ENCODE measurements around the gene ADD1. TPM values are rescaled to one million over a fixed set of nuclear protein-coding genes. Genes with fewer than 3 reads are reported as not detected.
A peak's percentile ranks its signal among the peaks of the same experiment; 100 is the strongest.

Gene ADD1
- total and polyA plus RNA-seq, 2 of the 13 experiments (the other 11 are each of a cell fraction or from before 2014, with no cell fraction given), result 73.9 to 122 TPM

GRCh38 chr4:2934813-2935761, 91.4 kb downstream of the ADD1 start (continued):
- TF ChIP-seq, protein P1, sequence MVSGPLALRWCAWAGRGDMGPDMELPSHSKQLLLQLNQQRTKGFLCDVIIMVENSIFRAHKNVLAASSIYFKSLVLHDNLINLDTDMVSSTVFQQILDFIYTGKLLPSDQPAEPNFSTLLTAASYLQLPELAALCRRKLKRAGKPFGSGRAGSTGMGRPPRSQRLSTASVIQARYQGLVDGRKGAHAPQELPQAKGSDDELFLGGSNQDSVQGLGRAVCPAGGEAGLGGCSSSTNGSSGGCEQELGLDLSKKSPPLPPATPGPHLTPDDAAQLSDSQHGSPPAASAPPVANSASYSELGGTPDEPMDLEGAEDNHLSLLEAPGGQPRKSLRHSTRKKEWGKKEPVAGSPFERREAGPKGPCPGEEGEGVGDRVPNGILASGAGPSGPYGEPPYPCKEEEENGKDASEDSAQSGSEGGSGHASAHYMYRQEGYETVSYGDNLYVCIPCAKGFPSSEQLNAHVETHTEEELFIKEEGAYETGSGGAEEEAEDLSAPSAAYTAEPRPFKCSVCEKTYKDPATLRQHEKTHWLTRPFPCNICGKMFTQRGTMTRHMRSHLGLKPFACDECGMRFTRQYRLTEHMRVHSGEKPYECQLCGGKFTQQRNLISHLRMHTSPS (CRISPR knock-in tag; IDR thresholded peaks at IDR 0.05; ENCODE audit: low read depth), result no peak
- TF ChIP-seq ZNF331 (CRISPR knock-in tag; IDR thresholded peaks at IDR 0.05) (peak; percentile 32; the same call in 1 of the 2 replicates), ZNF891 (CRISPR knock-in tag; IDR thresholded peaks at IDR 0.05) (peak; percentile 62; the same call in 1 of the 2 replicates), ZNF7 (CRISPR knock-in tag; IDR thresholded peaks at IDR 0.05) (no peak), NFIC (IDR thresholded peaks at IDR 0.05; ENCODE audit: low read length) (no peak), ZNF292 (CRISPR knock-in tag; IDR thresholded peaks at IDR 0.05; ENCODE audit: borderline replicate concordance, low read depth) (no peak), ZNF790 (CRISPR knock-in tag; IDR thresholded peaks at IDR 0.05; ENCODE audit: borderline replicate concordance) (0 out of 2 replicates have a peak, but pooled peaks have one; percentile 48), TARDBP (CRISPR knock-in tag; IDR thresholded peaks at IDR 0.05) (no peak), ZBTB42 (CRISPR knock-in tag; IDR thresholded peaks at IDR 0.05) (0 out of 2 replicates have a peak, but pooled peaks have one; percentile 57), ZNF460 (CRISPR knock-in tag; IDR thresholded peaks at IDR 0.05; ENCODE audit: borderline replicate concordance) (no peak), KDM1A (CRISPR knock-in tag; IDR thresholded peaks at IDR 0.05) (no peak), CHD4 (IDR thresholded peaks at IDR 0.05; ENCODE audit: borderline replicate concordance, low read length) (no peak), TAF1 (CRISPR knock-in tag; IDR thresholded peaks at IDR 0.05) (peak; percentile 88), NONO (IDR thresholded peaks at IDR 0.05) (no peak), NONO (CRISPR knock-in tag; conservative IDR thresholded peaks at IDR 0.05) (peak; percentile 79), ZMAT3 (CRISPR knock-in tag; conservative IDR thresholded peaks at IDR 0.05) (peak; percentile 69; the same call in 1 of the 2 replicates), ZNF468 (CRISPR knock-in tag; IDR thresholded peaks at IDR 0.05) (no peak), ZNF20 (CRISPR knock-in tag; IDR thresholded peaks at IDR 0.05) (no peak), SP2 (CRISPR knock-in tag; IDR thresholded peaks at IDR 0.05) (peak; percentile 66)
- TF ChIP-seq, protein P2, sequence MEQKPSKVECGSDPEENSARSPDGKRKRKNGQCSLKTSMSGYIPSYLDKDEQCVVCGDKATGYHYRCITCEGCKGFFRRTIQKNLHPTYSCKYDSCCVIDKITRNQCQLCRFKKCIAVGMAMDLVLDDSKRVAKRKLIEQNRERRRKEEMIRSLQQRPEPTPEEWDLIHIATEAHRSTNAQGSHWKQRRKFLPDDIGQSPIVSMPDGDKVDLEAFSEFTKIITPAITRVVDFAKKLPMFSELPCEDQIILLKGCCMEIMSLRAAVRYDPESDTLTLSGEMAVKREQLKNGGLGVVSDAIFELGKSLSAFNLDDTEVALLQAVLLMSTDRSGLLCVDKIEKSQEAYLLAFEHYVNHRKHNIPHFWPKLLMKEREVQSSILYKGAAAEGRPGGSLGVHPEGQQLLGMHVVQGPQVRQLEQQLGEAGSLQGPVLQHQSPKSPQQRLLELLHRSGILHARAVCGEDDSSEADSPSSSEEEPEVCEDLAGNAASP (CRISPR knock-in tag; IDR thresholded peaks at IDR 0.05; ENCODE audit: borderline replicate concordance), result 0 out of 2 replicates have a peak, but pooled peaks have one; percentile 46
- TF ChIP-seq, protein P3, sequence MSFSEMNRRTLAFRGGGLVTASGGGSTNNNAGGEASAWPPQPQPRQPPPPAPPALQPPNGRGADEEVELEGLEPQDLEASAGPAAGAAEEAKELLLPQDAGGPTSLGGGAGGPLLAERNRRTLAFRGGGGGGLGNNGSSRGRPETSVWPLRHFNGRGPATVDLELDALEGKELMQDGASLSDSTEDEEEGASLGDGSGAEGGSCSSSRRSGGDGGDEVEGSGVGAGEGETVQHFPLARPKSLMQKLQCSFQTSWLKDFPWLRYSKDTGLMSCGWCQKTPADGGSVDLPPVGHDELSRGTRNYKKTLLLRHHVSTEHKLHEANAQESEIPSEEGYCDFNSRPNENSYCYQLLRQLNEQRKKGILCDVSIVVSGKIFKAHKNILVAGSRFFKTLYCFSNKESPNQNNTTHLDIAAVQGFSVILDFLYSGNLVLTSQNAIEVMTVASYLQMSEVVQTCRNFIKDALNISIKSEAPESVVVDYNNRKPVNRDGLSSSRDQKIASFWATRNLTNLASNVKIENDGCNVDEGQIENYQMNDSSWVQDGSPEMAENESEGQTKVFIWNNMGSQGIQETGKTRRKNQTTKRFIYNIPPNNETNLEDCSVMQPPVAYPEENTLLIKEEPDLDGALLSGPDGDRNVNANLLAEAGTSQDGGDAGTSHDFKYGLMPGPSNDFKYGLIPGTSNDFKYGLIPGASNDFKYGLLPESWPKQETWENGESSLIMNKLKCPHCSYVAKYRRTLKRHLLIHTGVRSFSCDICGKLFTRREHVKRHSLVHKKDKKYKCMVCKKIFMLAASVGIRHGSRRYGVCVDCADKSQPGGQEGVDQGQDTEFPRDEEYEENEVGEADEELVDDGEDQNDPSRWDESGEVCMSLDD (CRISPR knock-in tag; IDR thresholded peaks at IDR 0.05; ENCODE audit: borderline replicate concordance), result no peak; the same call in 1 of the 2 replicates
